ENCODE results near the gene TCTN3. TPM values are rescaled to one million over a fixed set of nuclear protein-coding genes. Genes with fewer than 3 reads are reported as not detected.
"Not testable (repeated sequence)": the region's sequence is repeated elsewhere in the genome, so short reads cannot be mapped to it uniquely, and the experiment has no call there.

Gene TCTN3
- 10 to 100 TPM in 11 of 12 donors, not detected in 1; 23.8 to 44.8 (median 29.0) TPM for polyA plus RNA-seq (ENCODE audit: insufficient read length in 12 of 12)
- long read RNA-seq, donor 1, transcript TCTN3-207 (14 exons, 2,739 nt), result major isoform, 9 of 19 reads
- long read RNA-seq, donor 1, partial matches to known transcripts, result 7 of 19 reads
- long read RNA-seq, donor 1, other reads (novel, unspliced or antisense), result 0 of 19 reads
- long read RNA-seq, donor 2, transcript TCTN3-207 (14 exons, 2,739 nt), result major isoform, 15 of 15 reads
- long read RNA-seq, donor 2, partial matches to known transcripts, result 0 of 15 reads
- long read RNA-seq, donor 2, other reads (novel, unspliced or antisense), result 0 of 15 reads
- long read RNA-seq, donor 3, partial matches to known transcripts, result 0 of 4 reads
- long read RNA-seq, donor 3, other reads (novel, unspliced or antisense), result 0 of 4 reads
- long read RNA-seq, donor 4, partial matches to known transcripts, result 0 of 4 reads
- long read RNA-seq, donor 4, other reads (novel, unspliced or antisense), result 0 of 4 reads
- long read RNA-seq, donor 5, result 0 reads
- long read RNA-seq, donor 6, partial matches to known transcripts, result 0 of 3 reads
- long read RNA-seq, donor 6, other reads (novel, unspliced or antisense), result 0 of 3 reads
- long read RNA-seq, donor 7, transcript TCTN3-207 (14 exons, 2,739 nt), result major isoform, 9 of 12 reads
- long read RNA-seq, donor 7, partial matches to known transcripts, result 0 of 12 reads
- long read RNA-seq, donor 7, other reads (novel, unspliced or antisense), result 0 of 12 reads
- long read RNA-seq, donor 8, transcript TCTN3-207 (14 exons, 2,739 nt), result major isoform, 12 of 12 reads
- long read RNA-seq, donor 8, partial matches to known transcripts, result 0 of 12 reads
- long read RNA-seq, donor 8, other reads (novel, unspliced or antisense), result 0 of 12 reads
- long read RNA-seq, donor 9, partial matches to known transcripts, result 0 of 4 reads
- long read RNA-seq, donor 9, other reads (novel, unspliced or antisense), result 0 of 4 reads
- long read RNA-seq, donor 10, transcript TCTN3-207 (14 exons, 2,739 nt), result major isoform, 8 of 8 reads
- long read RNA-seq, donor 10, partial matches to known transcripts, result 0 of 8 reads
- long read RNA-seq, donor 10, other reads (novel, unspliced or antisense), result 0 of 8 reads
- long read RNA-seq, donor 11, transcript TCTN3-207 (14 exons, 2,739 nt), result major isoform, 9 of 9 reads
- long read RNA-seq, donor 11, partial matches to known transcripts, result 0 of 9 reads
- long read RNA-seq, donor 11, other reads (novel, unspliced or antisense), result 0 of 9 reads

- DNase-seq, result peak; percentile 100
These were observed at the start of gene TCTN3 for GRCh38 chr10:95693668-95694534. Gene TCTN3 (minus strand): TSS chr10:95693927. CDS start chr10:95693899, 28 bp downstream.

DNA sequence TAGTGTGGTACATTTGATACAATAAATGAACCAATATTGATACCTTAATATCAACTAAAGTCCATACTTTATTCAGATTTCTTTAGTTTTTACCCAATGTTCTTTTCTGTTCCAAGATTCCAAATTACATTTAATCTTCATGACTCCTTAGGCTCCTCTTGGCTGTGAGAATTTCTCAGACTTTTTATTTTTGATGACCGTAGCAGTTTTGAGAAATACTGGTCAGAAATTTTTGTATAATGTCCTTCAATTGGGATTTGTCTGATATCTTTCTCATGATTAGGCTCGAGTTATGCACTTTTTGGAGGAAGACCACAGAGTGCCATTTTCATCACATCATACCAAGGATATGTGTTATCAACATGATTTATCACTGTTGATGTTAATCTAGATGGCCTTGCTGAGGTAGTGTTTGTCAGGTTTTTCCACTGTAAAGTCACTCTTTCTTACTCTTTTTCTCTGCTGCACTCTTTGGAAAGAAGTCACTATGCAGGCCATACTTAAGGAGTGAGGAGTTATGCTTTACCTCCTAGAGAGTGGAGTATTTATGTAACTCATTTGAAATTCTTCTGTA lies 49.3 kb upstream of the TCTN3 start:
- DNase-seq, result no peak

DNA sequence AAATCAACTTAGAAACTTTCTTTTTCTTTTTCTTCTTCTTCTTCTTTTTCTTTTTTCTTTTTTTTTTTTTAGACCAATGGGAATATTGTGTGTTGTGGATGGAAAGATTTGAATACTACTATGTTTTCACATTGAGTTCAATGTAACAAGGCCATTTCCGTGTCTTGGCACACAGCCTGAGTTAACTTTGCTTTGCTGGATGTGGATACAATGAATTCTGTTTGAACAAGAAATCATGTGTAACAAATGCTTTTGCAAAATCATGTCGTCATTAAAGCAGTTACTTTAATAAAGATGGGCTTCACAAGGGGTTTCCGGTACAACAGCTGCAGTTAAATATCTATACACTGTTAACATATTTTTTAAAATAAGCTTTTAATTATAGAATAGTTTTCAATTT lies 48.8 kb upstream of the TCTN3 start:
- DNase-seq, result no peak

DNA sequence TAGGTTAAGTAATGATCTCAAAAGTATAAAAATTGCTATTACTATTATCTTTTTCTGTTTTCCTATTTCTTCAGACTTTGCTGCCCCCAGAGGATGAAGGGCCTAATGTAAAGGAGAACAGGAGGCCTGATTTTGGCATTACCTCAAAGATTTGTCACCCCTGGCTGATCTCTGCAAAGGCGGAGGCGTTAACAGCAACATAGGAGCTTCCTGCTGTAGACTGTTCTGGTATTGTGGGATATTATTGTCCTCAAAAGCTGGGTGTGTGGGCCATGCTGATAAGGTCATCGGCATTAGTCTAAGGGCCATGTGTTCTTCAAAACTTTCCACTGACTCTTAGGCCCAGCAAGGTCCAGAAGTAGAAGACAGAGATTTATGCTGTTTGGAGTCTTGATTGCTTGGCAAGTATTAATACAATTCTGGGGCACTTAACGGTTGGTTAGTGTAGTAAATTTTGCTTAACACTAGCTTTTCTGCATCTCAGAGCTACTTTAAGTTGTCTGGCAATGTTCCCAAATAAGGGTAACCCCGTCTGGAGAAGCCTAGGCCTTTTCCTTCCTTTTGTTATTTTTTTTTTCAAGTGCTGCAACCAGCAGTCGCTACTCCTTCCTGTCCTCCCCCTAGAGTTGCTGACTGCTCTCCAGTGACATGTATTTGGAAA lies 48.2 kb upstream of the TCTN3 start:
- DNase-seq, result peak; percentile 37

GRCh38 chr10:95739056-95739455 lies 45.3 kb upstream of the TCTN3 start:
- DNase-seq, result no peak

DNA sequence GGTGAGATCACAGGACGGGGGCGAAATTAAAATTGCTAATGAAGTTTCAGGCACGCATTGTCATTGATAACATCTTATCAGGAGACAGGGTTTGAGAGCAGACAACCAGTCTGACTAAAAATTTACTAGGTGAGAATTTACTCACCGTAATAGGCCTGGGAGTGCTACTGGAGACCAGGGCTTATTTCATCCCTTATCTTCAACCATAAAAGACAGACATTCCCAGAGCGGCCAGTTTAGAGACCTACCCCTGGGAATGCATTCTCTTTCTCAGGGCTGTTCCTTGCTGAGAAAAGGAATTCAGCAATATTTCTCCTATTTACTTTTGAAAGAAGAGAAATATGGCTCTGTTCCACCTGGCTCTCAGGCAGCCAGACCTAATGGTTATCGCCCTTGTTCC lies 39.2 kb upstream of the TCTN3 start:
- not testable (repeated sequence) for DNase-seq

GRCh38 chr10:95730233-95730632 lies 36.5 kb upstream of the TCTN3 start:
- no peak for DNase-seq

GRCh38 chr10:95729323-95730055 lies 35.8 kb upstream of the TCTN3 start:
- no peak for DNase-seq

DNA sequence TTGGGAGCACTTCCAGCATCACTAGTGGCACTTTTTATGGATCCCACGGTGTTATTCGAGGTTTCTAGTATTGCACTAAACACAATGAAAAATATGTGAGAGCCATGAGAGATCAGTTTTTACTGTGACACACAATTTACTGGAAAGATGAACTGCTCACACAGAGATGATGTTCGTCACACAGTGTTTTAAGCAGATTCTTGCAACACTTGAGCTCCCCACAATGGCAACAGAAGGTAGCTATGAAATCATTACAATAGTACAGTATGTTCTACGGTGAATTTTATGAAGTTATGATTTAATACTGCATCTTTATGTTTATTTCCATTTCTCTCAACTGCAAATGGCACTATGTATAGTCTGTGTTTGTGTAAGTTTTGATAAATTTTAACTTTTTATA lies 34.8 kb upstream of the TCTN3 start:
- no peak for DNase-seq

DNA sequence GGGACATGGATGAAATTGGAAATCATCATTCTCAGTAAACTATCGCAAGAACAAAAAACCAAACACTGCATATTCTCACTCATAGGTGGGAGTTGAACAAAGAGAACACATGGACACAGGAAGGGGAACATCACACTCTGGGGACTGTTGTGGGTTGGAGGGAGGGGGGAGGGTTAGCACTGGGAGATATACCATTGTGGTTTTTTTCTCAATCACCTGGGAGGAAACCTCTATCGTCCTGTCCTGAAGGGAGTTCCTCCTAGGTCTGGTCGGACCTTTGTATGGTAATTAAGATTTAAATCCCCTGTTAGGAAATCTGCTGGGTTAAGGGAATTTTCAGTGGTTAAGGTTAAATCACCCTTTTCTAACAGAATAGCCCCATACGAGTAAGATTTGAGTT lies 28.8 kb upstream of the TCTN3 start:
- DNase-seq, result not testable (repeated sequence)

DNA sequence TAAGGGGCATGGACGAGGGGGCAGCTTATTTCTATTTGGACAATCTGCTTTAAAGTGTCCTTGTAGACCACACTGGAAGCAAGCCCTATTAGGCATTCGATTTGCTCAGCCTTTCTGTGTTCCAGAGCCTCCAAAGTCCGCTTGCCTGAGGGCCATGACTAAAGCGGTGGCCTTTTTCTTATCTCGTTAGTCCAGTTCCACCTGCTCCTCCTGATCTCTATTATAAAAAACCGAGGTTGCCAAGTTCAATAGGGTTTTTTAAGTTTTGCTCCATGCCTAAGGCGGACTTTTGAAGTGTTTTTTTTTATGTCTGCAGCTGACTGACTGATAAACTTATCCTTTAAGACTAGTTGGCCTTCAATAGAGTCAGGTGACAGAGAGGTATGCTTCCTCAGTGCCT lies 27.0 kb upstream of the TCTN3 start:
- DNase-seq, result not testable (repeated sequence)

- DNase-seq, result no peak
These were observed 23.1 kb upstream of the TCTN3 start for GRCh38 chr10:95716866-95717265.

GRCh38 chr10:95716466-95716865 lies 22.7 kb upstream of the TCTN3 start:
- DNase-seq, result no peak

GRCh38 chr10:95711492-95711891 lies 17.8 kb upstream of the TCTN3 start:
- no peak for DNase-seq

DNA sequence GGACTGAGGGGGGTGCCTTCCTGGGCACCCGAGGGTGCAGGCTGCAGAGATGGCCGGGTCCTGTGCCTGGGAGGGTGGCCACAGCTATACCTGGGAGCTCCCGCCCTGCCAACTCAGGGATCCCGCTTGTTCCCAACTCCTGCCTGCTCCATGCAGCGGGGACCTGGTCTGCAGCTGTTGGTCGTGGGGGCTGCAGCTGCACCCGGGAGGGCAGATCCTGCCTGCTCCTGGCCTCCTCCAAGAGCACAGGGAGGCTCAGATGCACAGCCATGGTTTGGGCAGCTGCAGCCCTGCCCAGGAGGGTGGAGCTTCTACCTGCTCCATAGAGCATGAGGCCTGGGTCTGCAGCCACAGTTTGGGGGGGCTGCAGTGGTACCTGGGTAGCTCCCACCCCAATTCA lies 13.3 kb upstream of the TCTN3 start:
- no peak for DNase-seq

GRCh38 chr10:95706573-95706972 lies 12.8 kb upstream of the TCTN3 start:
- DNase-seq, result no peak

- no peak for DNase-seq
These were observed 4.7 kb upstream of the TCTN3 start for GRCh38 chr10:95698415-95698814.

DNA sequence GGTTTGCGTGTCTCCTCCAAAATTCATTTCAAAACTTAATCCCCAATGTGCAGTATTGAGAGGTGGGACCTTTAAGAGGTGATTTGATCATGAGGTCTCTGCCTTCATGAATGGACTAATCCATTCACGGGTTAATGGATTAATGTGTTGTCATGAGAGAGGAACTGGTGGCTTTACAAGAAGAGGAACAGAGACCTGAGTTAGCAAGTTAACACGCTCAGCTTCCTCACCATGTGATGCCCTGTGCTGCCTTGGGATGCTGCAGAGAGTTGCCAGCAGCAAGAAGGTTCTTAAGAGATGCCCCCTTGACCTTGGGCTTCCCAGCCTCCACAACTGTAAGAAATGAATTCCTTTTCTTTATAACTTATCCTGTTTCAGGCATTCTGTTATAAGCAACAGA lies 3.7 kb upstream of the TCTN3 start:
- no peak for DNase-seq

GRCh38 chr10:95694665-95695064 lies 938 bp upstream of the TCTN3 start:
- DNase-seq, result no peak

Measured in muscle of arm (tissue), 14 donors.